NCI-H524 treated with DMSO at 0.1 percent for 48 hours (cell line): ENCODE measurements around the gene CETN1.

Experiments
- DNase-seq: peaks from one replicate; lab custom pipeline; 2025; lab: John Stamatoyannopoulos, UW

The CETN1 gene

DNA sequence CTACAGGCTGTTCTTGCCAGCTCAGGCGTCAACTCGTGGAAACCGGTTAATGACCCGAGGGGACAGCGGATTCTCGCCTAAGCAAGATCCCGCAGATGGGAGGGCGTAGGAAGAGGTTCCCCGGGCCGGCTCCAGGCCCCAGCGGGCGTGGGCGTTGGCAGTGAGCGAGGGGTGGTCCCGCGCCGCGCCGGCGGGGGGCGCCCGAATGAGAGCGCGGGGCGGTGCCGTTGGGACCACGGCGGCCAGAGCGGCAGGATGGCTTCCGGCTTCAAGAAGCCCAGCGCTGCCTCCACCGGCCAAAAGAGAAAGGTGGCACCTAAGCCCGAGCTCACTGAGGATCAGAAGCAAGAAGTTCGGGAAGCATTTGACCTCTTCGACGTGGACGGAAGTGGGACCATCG is at the start of gene CETN1:
CETN1 (plus strand) TSS at position 227 of the 400 bp plus-strand sequence; CDS start at position 256, 29 bp downstream.
- DNase-seq = no peak

DNA sequence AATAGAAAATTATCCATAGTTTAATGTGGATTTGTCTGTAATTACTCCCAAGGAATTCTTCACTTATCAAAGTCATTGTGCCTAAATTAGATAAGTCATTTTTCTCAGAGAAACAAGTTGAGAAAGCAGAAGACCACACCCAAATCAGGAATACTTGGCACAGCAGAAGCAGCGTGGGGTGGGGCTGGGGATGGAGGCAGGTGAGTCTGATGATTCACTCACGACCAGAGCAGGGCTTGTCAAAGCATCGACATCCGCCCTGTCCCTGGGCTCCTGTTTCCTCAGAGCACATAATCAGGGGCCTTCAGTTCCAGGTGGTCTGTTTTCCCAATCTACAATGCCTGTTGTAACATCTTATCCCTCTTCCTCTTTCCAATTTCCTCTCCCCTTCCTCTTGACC is 48.2 kb upstream of the CETN1 start:
- no peak for DNase-seq

DNA sequence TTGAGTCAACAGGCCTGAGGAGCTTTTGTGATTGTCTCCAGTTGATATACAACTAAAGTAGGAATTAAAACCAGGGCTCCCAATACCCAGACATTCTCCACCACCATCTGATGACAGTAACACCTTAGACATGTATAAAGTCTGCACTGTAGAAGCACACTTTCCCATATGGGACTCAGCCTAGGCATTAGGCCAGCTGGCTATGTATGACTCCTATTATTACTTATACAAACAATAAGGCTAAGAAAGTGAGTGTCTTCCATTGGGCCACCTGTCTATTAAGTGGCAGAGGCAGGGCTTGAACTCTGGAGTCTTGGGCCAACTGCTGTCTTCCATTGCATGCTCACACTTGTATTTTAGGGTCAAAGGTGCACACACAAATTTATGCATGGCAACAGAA is 47.5 kb upstream of the CETN1 start:
- DNase-seq = no peak

DNA sequence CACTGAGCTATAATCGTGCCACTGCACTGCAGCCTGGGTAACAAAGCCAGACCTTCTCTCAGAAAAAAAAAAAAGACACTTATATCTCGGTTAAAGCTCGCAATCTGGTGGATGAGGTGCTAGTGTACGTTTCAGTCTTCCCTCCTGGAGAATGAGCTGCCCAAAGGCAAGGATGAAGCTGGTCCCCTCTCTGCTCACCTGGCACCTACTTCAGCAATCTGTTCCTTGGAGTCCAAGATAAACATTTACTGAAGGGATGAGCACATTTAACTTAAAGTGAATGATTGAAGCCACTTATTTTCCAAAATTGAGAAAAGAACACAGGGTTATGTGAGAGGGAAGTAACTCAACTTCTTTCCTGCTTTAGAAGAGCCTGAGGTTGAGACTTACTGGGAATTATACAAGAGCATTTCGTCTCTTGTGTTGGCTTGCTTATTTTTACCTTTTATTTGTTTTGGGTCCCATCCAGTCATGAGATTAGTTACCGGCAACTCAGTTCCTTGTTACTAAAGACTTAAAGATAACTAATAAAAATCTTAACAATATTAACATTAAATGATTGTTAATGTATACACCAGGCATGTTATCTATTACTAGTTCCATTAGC is 46.1 kb upstream of the CETN1 start:
- no peak for DNase-seq

DNA sequence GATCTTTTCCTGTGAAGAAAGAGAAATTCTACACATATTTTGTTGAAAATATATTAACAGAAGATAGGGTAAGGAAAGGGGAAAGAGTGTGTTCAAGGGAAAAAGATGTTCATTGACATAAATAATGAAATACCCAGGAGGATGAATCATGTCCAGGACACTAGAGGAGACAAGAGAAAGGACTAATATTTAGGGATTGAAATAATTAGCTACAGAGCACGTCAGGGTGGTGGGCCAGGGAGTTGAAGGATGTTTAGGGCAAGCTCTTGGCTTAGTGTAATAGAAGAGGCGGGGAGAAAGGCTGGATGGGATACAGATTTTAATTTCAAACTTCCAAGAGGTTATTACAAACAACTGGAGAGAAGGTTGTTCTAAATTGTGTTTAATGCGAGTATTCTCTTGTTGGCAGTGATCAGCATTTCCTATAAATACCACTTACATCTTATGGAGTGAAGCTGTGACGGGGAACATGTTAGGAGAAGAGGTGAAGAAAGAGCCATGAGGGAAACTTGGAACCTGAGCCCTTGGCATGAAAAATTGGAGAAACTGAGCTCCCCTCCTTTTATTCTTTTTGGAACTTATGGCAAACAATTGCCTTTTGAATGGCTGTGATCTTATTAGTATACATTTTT is 36.6 kb upstream of the CETN1 start:
- no peak for DNase-seq

DNA sequence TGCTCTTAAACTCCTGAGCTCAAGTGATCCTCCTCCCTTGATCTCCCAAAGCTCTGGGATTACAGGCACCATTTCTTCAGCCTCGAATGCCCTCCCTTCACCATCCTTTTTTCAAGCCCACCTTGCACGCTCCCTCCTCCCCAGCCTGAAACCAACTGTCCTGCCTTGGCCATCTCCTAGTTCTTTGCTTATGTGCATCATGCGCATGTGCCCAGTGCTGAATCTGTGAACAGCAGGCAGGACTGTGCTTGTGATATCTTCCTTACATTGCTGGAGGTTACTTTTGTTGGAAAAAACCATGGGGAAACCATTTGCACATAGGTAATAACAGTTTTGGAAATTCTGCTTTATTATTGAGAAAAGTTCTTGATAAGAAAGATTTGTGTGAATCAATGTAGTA is 30.2 kb upstream of the CETN1 start:
- no peak for DNase-seq

DNA sequence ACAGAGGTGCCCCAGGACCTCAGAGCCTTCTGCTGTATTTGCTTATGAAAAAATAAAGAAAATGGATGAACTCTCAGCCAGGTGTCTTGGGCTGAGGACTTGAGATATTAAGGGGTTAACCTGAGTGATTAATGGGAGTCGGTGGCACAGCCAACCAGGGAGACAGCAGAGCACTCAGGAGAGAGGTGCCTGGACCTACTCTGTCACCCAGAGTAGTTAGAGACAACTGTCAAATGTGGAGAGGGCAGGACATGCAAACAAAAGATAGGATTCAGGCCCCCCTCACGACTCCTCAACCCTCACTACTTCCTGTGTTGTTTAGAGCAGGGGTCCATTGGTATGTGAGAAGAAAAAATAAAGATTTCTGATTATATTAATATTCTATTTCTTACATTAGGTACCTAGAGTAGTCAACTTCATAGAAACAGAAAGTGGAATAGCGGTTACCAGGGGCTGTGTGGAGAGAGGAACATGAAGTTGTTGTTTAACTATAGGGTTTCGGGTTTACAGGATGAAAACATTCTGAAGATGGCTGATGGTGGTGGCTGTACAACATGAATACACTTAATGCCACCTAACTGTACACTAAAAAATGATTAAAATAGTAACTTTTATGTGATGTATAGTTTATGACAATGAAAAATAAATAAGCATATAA is 28.6 kb upstream of the CETN1 start:
- no peak for DNase-seq

DNA sequence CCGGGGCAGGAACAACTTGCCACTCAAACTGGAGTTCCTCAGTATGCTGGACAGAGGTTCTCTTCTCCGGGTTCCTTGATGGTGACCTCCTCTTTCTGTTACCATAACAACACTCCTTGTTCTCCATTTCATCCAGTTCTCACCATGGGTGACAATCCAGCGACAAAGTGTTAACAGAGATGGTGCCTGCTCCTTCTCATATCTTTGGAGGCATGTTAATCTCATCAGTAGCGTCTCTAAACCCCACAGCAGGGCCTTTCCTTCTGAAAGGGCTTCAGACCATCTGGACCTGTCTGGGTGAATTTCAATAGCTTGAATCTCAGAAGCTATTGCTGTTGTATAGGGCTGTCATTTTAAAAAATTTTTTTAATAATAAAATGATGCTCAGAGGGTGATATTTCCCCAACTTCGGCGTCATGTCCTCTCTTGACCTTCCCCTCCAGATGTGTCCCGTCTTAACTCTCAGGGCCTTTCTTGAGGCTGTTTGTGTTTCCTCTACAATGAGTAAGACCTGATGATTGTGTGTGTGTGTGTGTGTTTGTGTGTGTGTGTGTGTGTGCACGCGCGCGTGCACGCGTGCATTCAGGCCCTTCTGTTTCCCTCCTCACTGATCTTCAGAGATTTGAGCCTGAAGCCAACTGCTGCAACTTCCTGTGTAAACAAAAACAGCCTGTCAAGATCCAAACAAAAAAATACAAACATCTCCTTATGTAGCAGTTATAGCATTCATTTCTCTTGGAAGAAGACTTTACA is 24.3 kb upstream of the CETN1 start:
- DNase-seq = no peak

DNA sequence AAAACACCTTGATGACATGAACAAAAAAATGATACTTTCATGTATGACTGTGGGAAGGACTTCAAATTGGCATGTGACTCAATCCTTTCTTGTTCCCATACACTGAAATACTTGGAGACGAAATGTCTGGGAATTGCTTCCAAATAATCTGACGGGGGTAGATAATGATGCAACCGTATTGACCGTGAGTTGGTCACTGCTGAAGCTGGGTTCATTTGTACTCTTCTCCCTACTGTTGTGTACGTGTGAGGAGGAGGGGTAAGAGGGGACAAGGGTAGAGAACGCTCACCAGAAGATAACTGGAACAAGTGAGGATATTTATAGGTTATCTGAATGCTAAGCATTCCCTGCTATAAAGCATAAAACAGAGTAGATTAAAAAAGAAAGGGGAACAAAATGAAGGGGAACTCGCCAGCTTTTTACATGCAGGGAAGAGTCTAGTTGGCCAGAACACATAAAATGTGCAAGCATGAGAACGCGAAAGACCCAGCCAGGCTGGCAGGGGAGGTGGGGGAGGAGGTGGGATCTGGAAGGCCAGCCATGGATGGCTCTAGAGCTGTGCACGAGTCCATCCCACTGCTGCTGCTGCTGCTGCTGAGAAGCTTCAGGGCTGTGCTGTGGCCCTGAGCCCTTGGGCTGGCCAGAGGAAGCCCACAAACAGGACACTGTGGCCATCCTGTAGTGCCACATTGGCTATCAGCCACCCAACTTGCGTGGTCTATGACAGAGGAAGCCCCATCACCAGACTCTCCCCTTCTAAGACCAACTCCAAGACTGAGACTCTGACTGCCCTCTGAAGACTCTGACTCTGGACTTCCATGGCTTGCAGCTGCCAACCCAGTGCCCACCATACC is 15.2 kb upstream of the CETN1 start:
- DNase-seq = no peak

DNA sequence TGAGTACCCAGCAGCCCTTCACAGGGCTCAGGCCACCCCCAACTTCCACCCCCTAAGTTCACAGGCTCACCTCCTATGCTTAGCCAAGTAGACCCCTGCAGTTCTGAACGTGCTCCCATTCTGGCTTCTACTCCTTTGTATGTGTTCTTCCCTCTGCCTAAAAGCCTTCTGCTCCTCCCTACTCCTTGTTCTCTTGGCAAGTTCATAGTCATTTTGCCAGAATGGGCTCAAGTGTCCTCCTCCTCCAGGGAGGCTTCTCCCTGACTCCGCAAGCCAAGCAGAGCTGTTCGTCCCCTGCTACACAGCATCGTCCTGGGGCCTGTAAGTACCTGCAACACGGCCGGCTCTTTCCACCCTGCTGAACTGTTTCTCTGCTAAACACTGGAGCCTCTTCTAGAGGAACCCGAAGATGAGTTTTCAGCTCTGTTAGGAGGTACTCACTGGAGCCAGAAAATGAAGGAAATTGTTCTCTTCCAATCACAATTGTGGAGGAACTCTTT is 14.6 kb upstream of the CETN1 start:
- no peak for DNase-seq

DNA sequence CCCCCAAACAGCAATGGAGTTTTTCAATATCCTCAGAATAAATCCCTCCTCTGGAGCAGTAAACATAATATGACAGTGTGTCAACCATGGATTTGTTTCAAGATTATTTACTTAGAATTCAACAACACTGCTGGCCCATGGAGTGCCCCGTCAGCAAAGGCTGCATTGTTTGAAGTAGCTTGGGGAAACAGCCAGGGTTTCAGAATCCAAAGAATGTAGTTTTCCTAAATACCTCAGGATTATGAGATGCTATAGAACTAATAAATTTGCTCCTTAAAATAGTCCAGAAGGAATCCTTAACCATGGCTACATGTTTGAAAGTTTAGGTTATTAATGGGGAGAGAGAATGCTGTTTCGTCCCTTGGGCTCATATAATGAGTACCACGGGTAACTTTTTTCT is 13.1 kb upstream of the CETN1 start:
- DNase-seq = no peak

DNA sequence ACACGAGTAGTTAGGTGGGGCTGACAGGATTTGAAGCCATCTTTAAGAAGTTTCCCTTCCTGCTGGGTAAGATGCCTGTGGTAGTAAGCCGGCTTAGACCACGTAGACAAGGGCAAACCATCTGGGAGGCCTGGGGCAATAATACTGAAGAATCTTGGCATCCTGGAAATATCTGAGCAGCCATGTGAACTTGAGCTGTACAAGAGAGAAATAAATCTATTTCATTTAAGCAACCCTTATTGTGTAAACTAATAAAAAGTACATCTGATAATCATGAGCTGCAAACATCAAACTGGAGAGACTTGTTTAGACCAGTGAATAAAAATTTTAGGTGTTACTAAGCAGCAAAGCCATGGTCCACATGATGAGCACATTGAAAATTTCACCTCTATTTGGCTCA is 11.4 kb upstream of the CETN1 start:
- DNase-seq = no peak

DNA sequence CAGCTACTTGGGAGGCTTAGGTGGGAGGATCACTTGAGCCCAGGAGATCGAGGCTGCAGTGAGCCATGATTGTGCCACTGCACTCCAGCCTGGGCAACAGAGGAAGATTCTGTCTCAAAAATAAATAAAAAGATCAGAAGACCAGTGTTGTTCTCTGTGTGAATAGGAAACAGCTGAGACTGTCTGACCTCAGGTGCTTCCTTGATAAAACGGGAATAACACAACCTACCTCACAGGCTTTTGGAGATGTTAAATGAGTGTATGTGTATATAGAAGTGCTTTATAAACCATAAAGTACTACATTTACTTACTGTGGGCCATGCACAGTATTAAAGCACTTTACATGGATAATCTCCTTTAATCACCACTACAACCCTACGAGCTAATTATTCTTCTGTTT is 9.9 kb upstream of the CETN1 start:
- DNase-seq = no peak

DNA sequence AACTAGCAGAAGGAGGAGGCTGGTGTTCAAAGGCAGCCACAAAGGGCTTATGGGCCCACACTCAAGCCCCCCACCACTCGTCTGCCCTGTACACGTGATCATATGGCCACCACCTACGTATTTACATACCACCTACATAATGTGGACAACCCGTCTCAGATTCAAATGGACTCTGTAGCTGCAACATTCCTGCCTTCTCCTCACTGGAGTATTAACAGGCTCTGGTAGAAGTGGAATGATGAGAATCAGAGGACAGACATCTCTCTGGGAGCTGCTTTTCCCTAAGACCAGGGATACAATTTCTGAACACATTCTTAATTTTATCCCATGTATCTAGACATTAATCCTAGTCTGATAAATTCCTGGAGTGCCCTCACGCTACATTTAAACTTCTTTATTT is 9.5 kb upstream of the CETN1 start:
- DNase-seq = no peak

DNA sequence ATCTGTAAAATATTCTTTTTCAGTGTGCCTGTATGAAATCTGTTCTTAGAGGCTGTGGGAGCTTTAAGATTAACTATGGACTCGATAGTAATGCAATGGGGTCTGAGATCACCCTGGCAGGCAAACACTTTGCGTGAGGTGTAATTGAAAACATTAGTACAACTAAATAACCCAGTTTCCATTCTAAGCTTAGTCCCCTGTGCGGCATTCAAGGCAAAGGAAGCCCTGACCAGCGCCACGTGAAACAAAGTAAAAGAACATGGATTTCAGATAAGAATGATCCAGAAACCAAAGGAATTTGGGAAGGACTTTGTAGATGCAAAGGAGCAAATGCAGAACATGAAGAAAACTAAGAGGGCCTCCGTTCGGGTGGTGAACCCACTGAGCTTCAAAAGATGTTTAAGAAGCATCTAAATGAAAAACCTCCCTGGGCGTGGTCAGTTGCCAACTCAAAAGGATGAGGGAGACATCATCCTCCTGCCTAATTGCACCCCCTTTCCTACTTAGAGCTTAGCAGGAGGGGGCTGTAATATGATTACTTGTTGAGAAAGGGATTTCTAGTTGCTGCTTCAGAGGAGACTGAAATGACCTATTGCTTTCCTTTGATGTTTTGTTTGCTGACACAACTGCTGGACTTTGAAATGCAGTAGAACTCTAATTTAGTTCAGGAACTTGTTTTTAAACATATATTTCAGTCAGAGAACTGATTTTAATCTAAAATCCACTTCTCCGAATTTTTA is 7.9 kb upstream of the CETN1 start:
- no peak for DNase-seq

DNA sequence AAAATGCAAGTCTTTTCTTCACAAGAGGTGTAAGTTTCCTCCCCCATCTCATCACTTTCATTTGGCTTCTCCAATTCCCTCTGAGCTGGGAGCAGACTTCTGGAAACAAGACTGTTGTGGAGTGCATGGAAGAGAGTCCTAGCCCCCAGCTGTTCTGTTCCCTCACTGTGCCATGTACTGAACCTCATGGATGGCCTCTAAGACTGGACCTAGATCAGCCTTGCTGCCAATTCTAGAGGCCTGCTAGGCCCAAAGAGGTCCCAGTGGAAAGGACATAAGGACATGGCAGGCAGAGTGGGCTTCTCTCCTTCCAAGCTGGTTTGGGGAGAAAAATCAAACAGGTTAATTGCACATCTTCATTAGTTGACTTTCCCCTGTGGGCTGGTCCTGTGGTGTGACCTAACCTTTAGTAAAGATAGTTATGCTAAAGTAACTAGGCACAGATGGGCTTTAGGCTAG is 7.3 kb upstream of the CETN1 start:
- DNase-seq = no peak

DNA sequence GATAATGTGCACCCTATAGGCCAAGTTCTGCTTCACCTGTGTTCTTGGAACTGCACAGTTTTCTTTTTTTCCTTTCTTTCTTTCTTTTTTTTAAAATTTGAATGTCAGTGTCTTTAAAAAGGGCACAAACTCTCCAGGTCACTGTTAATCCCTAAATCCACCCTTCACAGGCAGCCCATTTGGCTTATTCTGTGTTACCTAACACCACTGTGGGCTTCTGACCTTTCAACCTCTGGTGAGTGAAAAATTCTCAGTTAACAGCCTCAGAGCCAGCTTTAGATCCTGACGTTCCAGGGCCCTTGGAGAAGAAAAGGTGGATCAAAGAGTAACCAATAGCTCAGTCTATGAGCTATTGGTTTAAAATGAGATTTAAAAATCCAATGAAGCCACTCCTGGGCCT is 6.8 kb upstream of the CETN1 start:
- DNase-seq = no peak

DNA sequence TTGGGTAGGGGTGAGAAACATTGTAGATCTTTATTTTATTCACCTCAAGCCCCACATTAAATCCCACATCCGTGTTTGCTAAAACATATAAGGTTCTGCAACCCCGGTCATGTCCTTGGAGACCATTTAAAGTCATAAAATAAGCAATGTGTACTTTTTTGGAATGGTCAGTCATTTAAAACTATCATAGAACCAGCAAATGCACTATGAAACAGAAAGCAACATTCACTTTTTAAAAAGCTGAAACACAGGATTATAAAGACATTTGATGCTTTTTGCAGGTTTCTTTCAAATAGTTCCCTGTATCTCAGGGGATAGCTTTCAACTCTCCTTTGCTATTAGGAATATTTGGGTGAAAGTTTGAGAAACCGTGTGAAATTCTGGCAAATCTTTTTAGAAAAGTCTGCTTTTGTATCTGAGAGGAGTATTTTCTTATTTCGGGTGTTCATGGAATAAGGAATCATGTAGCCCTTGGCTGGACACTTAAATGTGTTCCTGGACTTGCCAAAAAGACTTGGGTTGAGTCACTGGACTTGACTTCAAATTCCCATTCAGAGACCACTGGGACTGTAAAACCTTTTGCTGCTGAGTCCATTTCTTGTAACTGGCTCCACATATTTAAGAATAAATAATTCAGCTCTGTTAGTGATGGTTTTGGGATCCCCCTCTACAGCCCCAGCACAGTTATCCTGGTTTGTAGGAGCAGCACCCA is 5.9 kb upstream of the CETN1 start:
- DNase-seq = no peak

DNA sequence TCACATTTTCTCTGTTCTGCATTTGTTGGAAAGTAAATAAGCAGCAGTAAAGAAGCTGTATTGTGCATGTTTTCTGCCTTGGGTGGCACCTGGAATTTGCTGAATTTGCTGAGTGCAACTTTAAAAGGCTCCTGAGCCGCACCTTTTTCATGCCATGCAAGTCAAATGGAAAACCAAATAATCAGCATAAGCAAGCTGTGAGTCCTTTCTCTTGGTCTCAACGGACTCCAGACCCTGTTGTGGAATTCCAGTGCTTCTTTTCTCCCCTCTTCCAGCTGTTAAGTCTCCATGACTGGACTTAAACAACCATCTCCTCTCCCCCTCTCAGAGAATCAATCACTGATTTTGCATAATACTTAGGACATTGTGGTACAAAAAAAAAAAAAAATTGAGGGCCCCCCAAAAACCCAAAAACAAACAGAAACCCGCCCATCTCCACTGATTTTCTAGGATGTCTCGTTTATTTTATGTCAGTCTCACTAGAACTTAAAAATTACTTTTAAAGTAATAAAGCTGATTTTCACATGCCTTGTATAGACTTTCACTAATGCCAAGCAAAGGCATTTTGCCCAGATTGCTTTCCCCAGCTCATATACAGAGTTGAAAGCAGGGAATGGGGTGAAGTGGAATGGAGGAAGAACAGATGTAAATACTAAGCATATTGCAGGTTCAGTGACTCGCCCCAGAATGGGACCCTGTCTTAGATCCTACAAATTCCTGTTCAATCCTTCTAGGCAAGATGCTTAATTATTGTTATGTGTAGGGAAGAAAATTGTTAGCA is 5.1 kb upstream of the CETN1 start:
- no peak for DNase-seq

DNA sequence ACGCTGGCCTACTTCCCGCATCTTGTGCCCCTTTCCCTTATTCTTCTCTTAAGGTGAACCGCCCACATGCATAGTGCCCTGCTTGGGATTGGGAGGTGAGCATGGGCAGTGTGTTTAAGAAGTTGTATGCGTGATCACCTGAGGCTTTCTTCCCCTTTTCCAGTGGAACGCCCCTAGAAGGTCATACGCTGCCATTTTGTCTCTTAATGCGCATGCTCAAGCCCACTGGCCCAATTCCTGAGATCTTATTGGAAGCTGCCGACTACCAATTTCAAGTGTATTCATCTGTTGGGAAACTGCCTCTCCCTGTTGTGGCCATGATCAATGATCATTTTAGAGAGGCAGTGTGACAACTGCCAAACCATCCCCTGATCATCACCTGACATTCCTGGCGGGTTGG is 3.3 kb upstream of the CETN1 start:
- no peak for DNase-seq
